Measurements from ENCODE around the gene BPIFB2. TPM values are rescaled to one million over a fixed set of nuclear protein-coding genes. Genes with fewer than 3 reads are reported as not detected.

Gene BPIFB2
- total and polyA plus RNA-seq, 2 donors (not counting 3 experiments of a cell fraction or from before 2014, with no cell fraction given), result not detected

DNA sequence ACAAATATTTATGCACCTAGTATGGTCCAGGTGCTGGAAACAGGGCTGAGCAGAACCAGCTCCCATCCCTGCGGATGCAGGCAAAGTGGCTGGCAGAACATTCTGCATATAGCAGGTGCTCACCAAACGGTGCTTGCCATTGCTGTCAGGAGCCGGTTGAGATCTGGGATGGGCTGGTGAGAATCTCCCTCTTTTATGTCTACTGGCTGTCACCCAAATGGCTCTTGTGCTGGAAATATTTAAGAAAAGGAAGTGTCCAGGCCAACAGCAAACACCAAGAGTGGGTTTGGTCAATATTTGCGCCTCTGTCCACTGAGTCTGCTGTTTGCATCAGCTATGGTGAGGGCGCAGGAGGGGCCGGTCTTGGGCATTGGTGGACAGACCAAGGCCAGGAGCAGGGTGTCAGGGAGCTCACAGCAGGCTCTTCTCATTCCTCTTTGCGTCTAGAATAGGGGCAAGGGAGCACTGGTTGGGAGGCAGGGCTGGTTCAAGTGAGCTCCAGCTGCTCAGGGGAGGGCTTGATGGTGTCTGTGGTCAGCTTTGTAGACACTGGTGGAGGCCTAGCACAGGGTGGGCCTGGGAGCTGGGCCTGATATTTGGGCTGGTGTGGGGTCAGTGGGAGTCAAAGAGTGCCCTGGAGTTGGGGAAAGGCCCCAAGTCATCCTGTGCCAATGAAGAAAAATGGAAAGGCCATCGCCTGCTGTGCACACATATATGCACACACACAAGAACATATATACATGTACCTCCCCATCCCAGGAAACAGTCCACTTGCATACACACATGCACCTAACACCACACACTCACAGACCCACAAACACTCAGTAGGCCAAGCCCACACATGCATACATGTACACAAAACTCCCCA is 1.4 kb upstream of the BPIFB2 start:
- intact Hi-C loops (cut with micrococcal nuclease), result loop anchor here (1.0 to 5.0 kb wide), 2 partner anchors 104 to 214 kb away; no protein-coding TSS in a partner anchor
- FAIRE-seq (no peak), DNase-seq (ENCODE audit: low read depth, low spot score) (no peak)
- no peaks in the 10 kb centered on the region for H3K79me2 ChIP-seq (ENCODE audit: control insufficient read depth, insufficient read depth, low read length)
- no peaks in the 10 kb centered on the region for H3K9me1 ChIP-seq (replicated peaks; ENCODE audit: control insufficient read depth, extremely low read depth, insufficient read depth, low read length)
- dilution Hi-C loops (cut with MboI; ENCODE audit: extremely low pct_ligation_motif_present, low sequenced_read_pairs), result no loop called here
- H3K36me3 ChIP-seq (ENCODE audit: control insufficient read depth in 2 of 2, extremely low read depth in 1 of 2, insufficient read depth in 2 of 2, low read length in 2 of 2), result no peaks in the 10 kb centered on the region
- no TSS peak for BruUV-seq (replicated peaks)
- H2AFZ ChIP-seq (ENCODE audit: low read depth, low read length), result no peak overlapping the region
- H3K4me3 ChIP-seq (replicated peaks in 1 of 3; ENCODE audit: insufficient read depth in 1 of 3, low read depth in 1 of 3, low read length in 3 of 3), result no peak overlapping the region
- H3K4me1 ChIP-seq (ENCODE audit: control insufficient read depth, extremely low read depth, insufficient read depth, low read length), result no peaks in the 10 kb centered on the region
- no peak for TF ChIP-seq GATA2 (IDR thresholded peaks at IDR 0.05; ENCODE audit: insufficient read depth, insufficient read length, low read depth, low read length)
- TF ChIP-seq EZH2 (IDR thresholded peaks at IDR 0.05; ENCODE audit: borderline replicate concordance, low read depth, low read length, severe bottlenecking), result no peak
- TF ChIP-seq FOS (IDR thresholded peaks at IDR 0.05; ENCODE audit: borderline replicate concordance, insufficient read depth, low read length), result no peak
- TF ChIP-seq, protein P1, sequence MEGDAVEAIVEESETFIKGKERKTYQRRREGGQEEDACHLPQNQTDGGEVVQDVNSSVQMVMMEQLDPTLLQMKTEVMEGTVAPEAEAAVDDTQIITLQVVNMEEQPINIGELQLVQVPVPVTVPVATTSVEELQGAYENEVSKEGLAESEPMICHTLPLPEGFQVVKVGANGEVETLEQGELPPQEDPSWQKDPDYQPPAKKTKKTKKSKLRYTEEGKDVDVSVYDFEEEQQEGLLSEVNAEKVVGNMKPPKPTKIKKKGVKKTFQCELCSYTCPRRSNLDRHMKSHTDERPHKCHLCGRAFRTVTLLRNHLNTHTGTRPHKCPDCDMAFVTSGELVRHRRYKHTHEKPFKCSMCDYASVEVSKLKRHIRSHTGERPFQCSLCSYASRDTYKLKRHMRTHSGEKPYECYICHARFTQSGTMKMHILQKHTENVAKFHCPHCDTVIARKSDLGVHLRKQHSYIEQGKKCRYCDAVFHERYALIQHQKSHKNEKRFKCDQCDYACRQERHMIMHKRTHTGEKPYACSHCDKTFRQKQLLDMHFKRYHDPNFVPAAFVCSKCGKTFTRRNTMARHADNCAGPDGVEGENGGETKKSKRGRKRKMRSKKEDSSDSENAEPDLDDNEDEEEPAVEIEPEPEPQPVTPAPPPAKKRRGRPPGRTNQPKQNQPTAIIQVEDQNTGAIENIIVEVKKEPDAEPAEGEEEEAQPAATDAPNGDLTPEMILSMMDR (IDR thresholded peaks at IDR 0.05; ENCODE audit: extremely low read depth in 1 of 2, insufficient read depth in 1 of 2, low read depth in 1 of 2, low read length in 2 of 2), result no peak
- no peak for TF ChIP-seq JUN (IDR thresholded peaks at IDR 0.05; ENCODE audit: borderline replicate concordance, insufficient read depth, insufficient read length, low read depth)
- TF ChIP-seq POLR2AphosphoS5 (IDR thresholded peaks at IDR 0.05; ENCODE audit: insufficient read depth, low read depth, low read length), result no peak
- TF ChIP-seq POLR2A (IDR thresholded peaks at IDR 0.05; ENCODE audit: low read depth, low read length), result no peak
- no peak for TF ChIP-seq MYC (IDR thresholded peaks at IDR 0.05; ENCODE audit: low read depth, low read length)
- H3K27ac ChIP-seq (ENCODE audit: insufficient read depth, low read depth, low read length), result no peak overlapping the region
- no peaks in the 10 kb centered on the region for H3K9me3 ChIP-seq (replicated peaks; ENCODE audit: control insufficient read depth, insufficient read depth, low read length)
- POLR2A ChIA-PET, result no interaction called here
- H3K4me2 ChIP-seq (ENCODE audit: insufficient read depth, low read length), result no peak overlapping the region
- no peak overlapping the region for H3K9ac ChIP-seq (replicated peaks; ENCODE audit: extremely low read depth, insufficient read depth, low read length)
- H4K20me1 ChIP-seq (replicated peaks; ENCODE audit: control insufficient read depth, extremely low read depth, insufficient read depth, low read length), result no peaks in the 10 kb centered on the region
- H3K27me3 ChIP-seq (ENCODE audit: control insufficient read depth in 2 of 2, insufficient read depth in 2 of 2, low read length in 2 of 2), result no peaks in the 10 kb centered on the region
- CTCF ChIA-PET, result interaction anchor here (0.9 to 2.7 kb wide), 3 partner anchors 11 to 105 kb away, joined by 3 to 28 read pairs (median 9); no protein-coding TSS in a partner anchor

Measured in endothelial cell of umbilical vein (primary cell).